Ishikawa (cell line): ENCODE measurements around the gene CERK.

Source experiments
- CEBPB ChIP-seq: IDR thresholded peaks from 2 replicates; pipeline ENCODE4 v1.6.1; 2012
- CREB1 ChIP-seq: IDR thresholded peaks from 2 replicates; pipeline ENCODE4 v1.6.1; 2012; ENCODE audit warnings: low read depth
- EGR1 ChIP-seq: IDR thresholded peaks from 2 replicates; pipeline ENCODE4 v1.6.1; 2012
- EP300 ChIP-seq: IDR thresholded peaks from 2 replicates; pipeline ENCODE4 v1.6.1; 2012; ENCODE audit warnings: borderline replicate concordance
- FOXM1 ChIP-seq: IDR thresholded peaks from 2 replicates; pipeline ENCODE4 v1.6.1; 2012; ENCODE audit warnings: low read depth, borderline replicate concordance
- MAX ChIP-seq: IDR thresholded peaks from 2 replicates; pipeline ENCODE4 v1.6.1; 2012
- NFIC ChIP-seq: IDR thresholded peaks from 2 replicates; pipeline ENCODE4 v1.6.1; 2012
- RAD21 ChIP-seq: IDR thresholded peaks from 2 replicates; pipeline ENCODE4 v1.6.1; 2012; ENCODE audit warnings: low read depth
- REST ChIP-seq: IDR thresholded peaks from 2 replicates; pipeline ENCODE4 v1.6.1; 2012; ENCODE audit warnings: low read depth, mild to moderate bottlenecking
- TAF1 ChIP-seq: IDR thresholded peaks from 2 replicates; pipeline ENCODE4 v1.6.1; 2012; ENCODE audit warnings: low read depth, mild to moderate bottlenecking
- TCF12 ChIP-seq: IDR thresholded peaks from 2 replicates; pipeline ENCODE4 v1.6.1; 2012; ENCODE audit warnings: low read depth
- TEAD4 ChIP-seq: IDR thresholded peaks from 2 replicates; pipeline ENCODE4 v1.6.1; 2012
- USF1 ChIP-seq: IDR thresholded peaks from 2 replicates; pipeline ENCODE4 v1.6.1; 2012
- YY1 ChIP-seq: IDR thresholded peaks from 2 replicates; pipeline ENCODE4 v1.6.1; 2012; ENCODE audit warnings: low read depth
- ZBTB7A ChIP-seq: IDR thresholded peaks from 2 replicates; pipeline ENCODE4 v1.6.1; 2012; ENCODE audit warnings: low read depth

CERK gene

GRCh38 chr22:46675938-46676337 lies 62.1 kb downstream of the CERK start:
- TF ChIP-seq EGR1 (no peak), TCF12 (no peak), TEAD4 (no peak), ZBTB7A (no peak), REST (no peak), YY1 (no peak), NFIC (no peak), RAD21 (no peak), CREB1 (no peak), TAF1 (no peak), EP300 (no peak), CEBPB (no peak), MAX (no peak), USF1 (no peak), FOXM1 (no peak)

GRCh38 chr22:46675479-46675878 lies 62.6 kb downstream of the CERK start:
- TF ChIP-seq TEAD4 (no peak), FOXM1 (no peak), NFIC (no peak), USF1 (no peak), RAD21 (no peak), YY1 (no peak), TAF1 (no peak), EGR1 (no peak), MAX (no peak), EP300 (no peak), REST (no peak), CEBPB (no peak), TCF12 (no peak)

- TF ChIP-seq REST, result no peak
- no peak for TF ChIP-seq RAD21
- no peak for TF ChIP-seq YY1
- TF ChIP-seq CREB1, result no peak
- no peak for TF ChIP-seq NFIC
- no peak for TF ChIP-seq FOXM1
- TF ChIP-seq EP300, result no peak
- no peak for TF ChIP-seq TAF1
- no peak for TF ChIP-seq USF1
- no peak for TF ChIP-seq TCF12
- TF ChIP-seq TEAD4, result no peak
- no peak for TF ChIP-seq MAX
- TF ChIP-seq ZBTB7A, result no peak
- no peak for TF ChIP-seq EGR1
- no peak for TF ChIP-seq CEBPB
These were observed 63.1 kb downstream of the CERK start for GRCh38 chr22:46674906-46675305.

- TF ChIP-seq TAF1 (no peak), EP300 (no peak), RAD21 (no peak), TCF12 (no peak), REST (no peak), EGR1 (no peak), FOXM1 (no peak), YY1 (no peak), NFIC (no peak), TEAD4 (no peak), USF1 (no peak), MAX (no peak), CEBPB (no peak), CREB1 (no peak), ZBTB7A (no peak)
These were observed 63.7 kb downstream of the CERK start for GRCh38 chr22:46674367-46674781.
